GM20431 (cell line): Measurements from ENCODE around the gene GMEB2.
"Not testable (repeated sequence)": the region's sequence is repeated elsewhere in the genome, so short reads cannot be mapped to it uniquely, and the experiment has no call there.

Experiments
- in situ Hi-C: fragments of 300-500 bp; cut with MseI, MboI; formaldehyde crosslinking; loops from one replicate; pipeline ENCODE4 v1.15.0; 2020; ENCODE audit warnings: low sequenced_read_pairs; ENCODE audit not compliant: unreplicated experiment

Gene GMEB2

GRCh38 chr20:63626424-63627128 is at the start of gene GMEB2:
GMEB2 (minus strand) TSS chr20:63627101; CDS start chr20:63619397, 7,704 bp downstream.
- in situ Hi-C loops = no loop called here

DNA sequence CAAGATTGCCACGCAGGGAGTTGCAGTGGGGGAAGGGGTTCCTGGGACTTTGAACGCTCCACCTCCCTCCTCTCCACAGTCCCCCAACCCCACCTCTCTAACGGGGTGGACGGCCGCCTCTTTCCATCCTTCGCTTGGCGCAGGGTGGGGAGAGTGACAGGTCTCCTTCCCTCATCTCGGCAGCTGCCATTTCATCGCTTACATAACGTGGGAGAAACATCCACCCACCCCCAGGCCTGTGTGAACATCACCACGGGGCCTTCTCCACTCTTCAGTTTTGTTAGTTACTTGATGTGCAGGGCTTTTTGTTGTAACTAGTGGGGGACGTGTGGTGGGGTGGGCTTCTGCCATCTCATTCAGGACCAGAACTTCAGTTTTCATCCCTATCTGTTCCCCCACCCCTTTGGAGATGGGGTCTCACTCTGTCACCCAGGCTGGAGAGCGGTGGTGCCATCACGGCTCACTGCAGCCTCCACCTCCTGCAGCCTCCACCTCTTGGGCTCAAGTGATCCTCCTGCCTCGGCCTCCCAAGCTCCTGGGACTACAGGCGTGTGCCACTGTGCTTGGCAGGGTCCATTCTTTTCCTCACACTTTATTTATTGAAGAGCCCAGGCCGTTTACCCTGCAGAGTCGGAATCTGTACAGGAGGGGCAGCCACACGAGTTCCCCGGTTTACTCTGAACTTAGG is 48.9 kb upstream of the GMEB2 start:
- in situ Hi-C loops = no loop called here

DNA sequence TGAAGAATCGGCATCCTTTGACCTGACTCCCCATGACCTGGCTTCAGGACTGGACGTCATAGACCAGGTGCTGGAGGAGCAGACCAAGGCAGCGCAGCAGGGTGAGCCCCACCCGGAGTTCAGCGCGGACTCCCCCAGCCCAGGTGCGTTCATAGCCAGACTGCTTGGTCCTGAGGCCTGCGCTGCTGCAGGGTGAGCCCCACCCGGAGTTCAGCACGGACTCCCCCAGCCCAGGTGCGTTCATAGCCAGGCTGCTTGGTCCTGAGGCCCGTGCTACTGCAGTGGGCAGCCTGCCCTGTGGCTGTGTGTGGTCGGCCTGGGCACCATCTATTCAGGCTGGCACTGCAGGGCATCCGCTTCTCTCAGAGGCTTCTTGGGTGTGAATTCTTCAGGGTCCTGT is 47.0 kb upstream of the GMEB2 start:
- in situ Hi-C loops = no loop called here

- in situ Hi-C loops = no loop called here
Observed at GRCh38 chr20:63672666-63673065, 45.8 kb upstream of the GMEB2 start.

DNA sequence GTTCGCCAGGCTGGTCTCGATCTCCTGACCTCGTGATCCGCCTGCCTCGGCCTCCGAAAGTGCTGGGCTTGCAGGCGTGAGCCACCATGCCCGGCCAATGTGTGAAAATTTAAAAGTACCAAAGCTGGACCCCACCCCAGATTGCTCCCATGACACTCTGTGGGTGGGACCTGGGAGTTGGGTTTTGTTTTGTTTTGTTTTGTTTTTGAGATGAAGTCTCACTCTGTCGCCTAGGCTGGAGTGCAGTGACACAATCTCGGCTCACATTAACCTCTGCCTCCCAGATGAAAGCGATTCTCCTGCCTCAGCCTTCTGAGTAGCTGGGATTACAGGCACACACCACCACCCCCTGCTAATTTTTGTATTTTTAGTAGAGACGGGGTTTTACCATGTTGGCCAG is 44.8 kb upstream of the GMEB2 start:
- in situ Hi-C loops = not testable (repeated sequence)

DNA sequence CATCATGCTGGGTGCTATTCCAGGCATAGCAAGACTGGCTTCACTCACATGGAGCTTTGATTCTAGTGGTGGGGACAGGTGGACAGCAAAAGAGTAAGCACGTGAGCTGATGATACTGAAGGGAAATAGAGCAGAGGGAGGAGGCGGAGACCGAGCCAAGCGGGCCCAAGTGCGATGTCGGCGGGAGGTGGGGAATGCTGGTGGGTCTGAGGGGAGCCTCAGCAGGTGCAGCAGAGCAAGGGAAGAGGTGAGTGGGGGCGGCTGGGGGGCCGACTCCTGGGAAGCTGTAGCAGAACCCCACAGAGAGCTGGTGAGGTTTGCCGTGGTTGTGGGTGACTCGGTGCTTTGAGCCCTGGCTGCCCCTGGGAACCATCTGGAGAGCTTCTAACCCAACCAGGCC is 41.5 kb upstream of the GMEB2 start:
- in situ Hi-C loops = no loop called here

- in situ Hi-C loops = no loop called here
Observed at GRCh38 chr20:63667858-63668257, 41.0 kb upstream of the GMEB2 start.

DNA sequence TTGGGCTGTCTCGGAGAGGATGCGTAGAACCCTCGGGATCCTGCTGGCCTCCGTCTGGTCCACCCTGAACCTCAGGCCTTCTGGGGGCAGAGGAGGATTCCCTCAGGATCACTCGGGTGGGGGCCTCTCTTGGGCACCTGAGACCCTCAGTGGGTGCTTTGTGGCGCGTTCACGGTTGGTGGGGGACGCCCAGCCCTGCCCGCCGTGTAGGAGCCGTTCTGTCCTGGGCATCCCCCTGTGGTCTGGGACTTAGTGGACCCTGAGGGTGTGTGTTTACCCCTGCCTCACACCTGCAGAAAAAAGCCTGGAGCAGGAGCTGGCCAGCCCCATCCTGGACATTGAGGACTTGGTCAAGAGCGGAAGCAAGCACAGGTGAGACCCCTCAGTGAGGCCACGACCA is 38.8 kb upstream of the GMEB2 start:
- in situ Hi-C loops = no loop called here

DNA sequence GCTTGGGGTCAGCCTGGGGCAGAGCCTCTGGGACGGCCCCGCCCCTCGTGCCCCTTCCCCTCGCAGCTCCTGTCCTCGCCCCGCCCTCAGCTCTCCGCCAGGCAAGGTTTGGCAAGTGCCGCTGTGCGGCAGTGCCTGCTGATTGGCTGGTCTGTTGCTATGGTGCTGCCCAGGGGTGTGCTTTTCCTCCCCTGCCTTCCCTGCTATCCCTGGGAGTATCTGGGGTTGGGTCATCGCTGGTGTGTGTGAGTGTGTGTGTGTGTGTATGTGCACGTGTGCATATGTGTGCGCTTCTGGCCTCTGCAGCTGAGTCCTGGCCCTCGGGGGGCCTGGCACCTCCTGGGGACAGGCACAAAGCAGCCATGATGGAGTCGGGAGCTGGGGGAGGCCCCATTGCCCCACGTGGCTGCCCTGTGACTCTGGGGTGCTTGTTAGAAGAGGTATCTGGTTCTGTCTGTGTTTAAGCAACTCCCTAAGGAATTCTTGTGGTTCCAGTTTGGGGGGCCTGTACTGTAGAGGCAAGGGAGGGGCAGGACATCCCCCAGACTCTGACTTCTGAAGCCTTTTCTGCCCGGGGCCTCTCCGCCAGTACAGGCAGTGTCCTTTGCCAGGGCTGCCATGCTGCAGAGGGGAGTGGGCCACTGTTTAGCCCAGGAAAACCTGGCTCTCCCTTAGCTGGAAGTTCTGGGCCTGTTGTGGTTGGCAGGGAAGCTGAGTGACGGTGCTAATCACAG is 38.1 kb upstream of the GMEB2 start:
- in situ Hi-C loops = no loop called here

- in situ Hi-C loops = no loop called here
Observed at GRCh38 chr20:63664143-63664851, 37.4 kb upstream of the GMEB2 start.

DNA sequence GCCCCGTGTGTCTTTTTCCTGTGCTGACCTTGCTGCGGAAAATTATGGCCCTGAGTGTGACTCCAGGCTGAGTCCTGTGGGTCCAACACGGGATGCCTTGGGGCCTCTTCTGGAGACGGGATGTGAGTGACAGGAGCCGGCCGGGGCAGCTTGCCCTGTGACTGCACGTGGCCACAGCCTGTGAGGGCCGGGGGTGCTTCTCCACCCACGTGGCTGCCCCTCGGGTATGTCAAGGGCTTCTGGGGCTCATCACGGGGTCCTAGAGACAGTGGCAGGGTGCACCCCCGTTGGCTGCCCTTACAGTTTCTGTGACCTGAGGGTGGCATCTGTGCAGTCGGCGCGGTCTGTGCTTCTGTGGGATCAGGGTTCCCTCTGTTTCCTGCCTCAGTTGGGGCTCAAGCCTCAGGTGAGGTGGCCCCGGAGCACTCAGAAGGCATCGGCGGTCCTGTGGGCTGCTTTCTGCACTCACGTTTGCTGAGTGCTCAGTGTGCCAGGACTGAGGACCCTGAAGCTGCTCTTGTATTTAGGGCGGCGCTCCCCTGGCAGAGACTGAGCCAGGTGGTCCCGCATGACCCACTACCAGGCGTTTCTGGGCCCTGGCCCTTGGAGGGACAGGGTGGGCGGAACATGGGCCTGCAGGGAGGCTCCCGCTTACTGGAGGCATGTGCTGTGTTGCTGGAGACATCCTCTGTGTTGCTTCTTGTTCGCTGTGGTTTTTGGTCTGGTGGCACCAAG is 36.6 kb upstream of the GMEB2 start:
- in situ Hi-C loops = no loop called here

- in situ Hi-C loops = no loop called here
Observed at GRCh38 chr20:63662813-63663189, 35.9 kb upstream of the GMEB2 start.

DNA sequence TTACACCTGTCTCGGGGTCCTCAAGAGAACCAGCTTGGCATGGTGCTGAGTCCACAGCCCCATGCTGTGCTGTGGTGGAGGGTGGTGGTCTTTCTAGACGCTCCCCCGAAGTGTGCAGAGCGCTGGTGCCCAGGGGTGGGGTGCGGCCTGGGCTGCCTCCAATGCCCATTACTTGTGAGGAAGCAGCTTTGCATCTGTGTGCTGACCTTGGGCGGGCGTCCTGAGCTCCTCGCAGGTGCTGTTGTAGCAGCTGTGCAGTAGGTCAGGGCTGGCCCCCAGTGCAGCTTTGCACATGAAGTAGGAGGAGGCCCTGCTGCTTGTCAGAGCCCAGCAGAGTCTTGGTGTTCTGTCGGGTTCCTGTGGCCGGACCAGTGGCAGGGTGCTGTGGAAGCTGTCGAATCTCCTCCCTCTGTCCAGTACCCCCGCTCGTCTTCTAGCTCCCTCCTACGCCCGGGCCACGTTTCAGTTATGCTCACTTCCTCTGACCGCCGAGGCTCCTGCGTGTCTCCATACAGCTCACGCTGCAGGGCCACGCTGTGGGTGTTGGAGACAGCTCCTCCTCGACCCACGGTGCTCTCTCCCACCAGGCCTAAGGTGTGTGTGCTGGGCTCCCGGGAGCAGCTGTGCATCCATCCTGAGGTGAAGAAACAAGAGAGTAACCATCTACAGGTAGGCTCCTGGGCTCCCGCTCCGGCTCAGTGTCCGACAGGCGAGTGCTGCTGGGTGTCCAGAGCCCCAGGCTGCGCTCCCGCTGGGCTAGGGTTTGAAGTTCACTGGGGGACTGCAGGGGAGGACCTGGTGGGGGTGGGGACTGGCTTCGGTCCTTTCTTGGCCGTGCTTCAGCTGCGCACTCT is 35.3 kb upstream of the GMEB2 start:
- in situ Hi-C loops = no loop called here

GRCh38 chr20:63661108-63661507 is 34.2 kb upstream of the GMEB2 start:
- in situ Hi-C loops = no loop called here

DNA sequence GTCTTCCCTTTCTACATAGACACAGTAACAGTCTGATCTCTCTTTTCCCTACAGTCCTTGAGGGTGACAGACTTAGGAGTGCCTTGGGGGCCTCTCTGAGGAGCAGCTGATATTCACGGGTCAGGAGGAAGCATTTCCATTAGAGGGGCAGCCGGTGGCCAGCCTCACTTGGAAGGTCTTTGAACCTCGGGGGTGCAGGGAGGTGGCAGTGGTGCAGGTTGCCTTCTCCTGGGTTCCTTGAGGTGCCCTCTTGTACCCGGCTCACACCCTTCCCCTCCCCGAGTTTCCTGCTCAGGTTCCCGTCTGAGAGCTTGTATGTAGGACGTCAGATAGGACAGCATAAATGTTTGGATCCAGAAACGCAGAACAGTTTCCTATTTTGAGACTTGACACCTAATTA is 33.7 kb upstream of the GMEB2 start:
- in situ Hi-C loops = no loop called here

DNA sequence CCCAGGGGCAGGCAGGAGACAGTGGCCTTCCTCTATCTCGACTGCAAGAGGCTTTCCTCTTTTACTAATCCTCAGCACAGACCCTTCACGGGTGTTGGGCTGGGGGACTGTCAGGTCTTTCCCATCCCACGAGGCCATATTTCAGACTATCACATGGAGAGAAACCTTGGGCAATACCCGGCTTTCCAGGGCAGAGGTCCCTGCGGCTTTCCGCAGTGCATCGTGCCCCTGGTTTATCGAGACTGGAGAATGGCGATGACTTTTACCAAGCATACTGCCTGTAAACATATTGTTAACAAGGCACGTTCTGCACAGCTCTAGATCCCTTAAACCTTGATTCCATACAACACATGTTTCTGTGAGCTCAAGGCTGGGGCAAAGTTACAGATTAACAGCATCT is 33.3 kb upstream of the GMEB2 start:
- in situ Hi-C loops = not testable (repeated sequence)

DNA sequence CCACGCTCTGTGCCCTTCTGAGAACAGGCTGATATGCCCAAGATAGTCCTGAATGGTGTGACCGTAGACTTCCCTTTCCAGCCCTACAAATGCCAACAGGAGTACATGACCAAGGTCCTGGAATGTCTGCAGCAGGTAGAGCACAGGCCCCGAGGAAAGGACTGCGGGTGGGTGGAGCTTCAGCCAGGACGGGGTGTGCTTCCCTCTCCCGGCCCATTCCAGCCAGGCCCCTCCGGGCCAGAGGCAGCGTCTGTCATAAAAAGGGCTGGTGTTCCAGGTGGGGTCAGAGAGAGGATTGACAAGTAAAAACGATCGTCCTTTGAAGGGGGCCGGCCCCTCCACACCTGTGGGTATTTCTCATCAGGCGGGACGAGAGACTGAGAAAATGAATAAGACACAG is 32.5 kb upstream of the GMEB2 start:
- in situ Hi-C loops = no loop called here

GRCh38 chr20:63658749-63659187 is 31.9 kb upstream of the GMEB2 start:
- in situ Hi-C loops = no loop called here
